ENCODE data around the gene SEMA4D. TPM values are rescaled to one million over a fixed set of nuclear protein-coding genes. Genes with fewer than 3 reads are reported as not detected.

SEMA4D gene
- total RNA-seq, 1 donor from 2014 or later = 46.2 TPM

GRCh38 chr9:89528131-89528530 is 30.2 kb upstream of the SEMA4D start:
- DNase-seq (no peak), ATAC-seq (peak; percentile 2)
- H3K4me3 ChIP-seq = no peak overlapping the region
- peaks cover 23% of the 10 kb centered on the region for H3K4me1 ChIP-seq
- H3K27ac ChIP-seq = no peak overlapping the region
- intact Hi-C loops (cut with DNase I) = no loop called here
- no peaks in the 10 kb centered on the region for H3K36me3 ChIP-seq
- TF ChIP-seq CTCF (IDR thresholded peaks at IDR 0.05) = no peak
- H3K9me3 ChIP-seq = no peaks in the 10 kb centered on the region
- H3K27me3 ChIP-seq = no peaks in the 10 kb centered on the region

- no peak for TF ChIP-seq CTCF (IDR thresholded peaks at IDR 0.05)
- peaks cover 28% of the 10 kb centered on the region for H3K4me1 ChIP-seq
- peak; percentile 78 for ATAC-seq
Measured at GRCh38 chr9:89527084-89527483, 29.2 kb upstream of the SEMA4D start.

GRCh38 chr9:89526667-89527066 is 28.8 kb upstream of the SEMA4D start:
- no peak overlapping the region for H3K27ac ChIP-seq
- intact Hi-C loops (cut with DNase I) = no loop called here
- H3K4me3 ChIP-seq = no peak overlapping the region
- no peaks in the 10 kb centered on the region for H3K36me3 ChIP-seq
- H3K9me3 ChIP-seq = no peaks in the 10 kb centered on the region
- H3K27me3 ChIP-seq = no peaks in the 10 kb centered on the region
- no peak for ATAC-seq
- no peak for DNase-seq
- TF ChIP-seq CTCF (IDR thresholded peaks at IDR 0.05) = no peak
- peaks cover 28% of the 10 kb centered on the region for H3K4me1 ChIP-seq

More at GRCh38 chr9:89527084-89527483, 29.2 kb upstream of the SEMA4D start:
- no peak for DNase-seq
- Histone ChIP-seq H3K27me3 (no peaks in the 10 kb centered on the region), H3K9me3 (no peaks in the 10 kb centered on the region), H3K27ac (no peak overlapping the region), H3K36me3 (no peaks in the 10 kb centered on the region), H3K4me3 (no peak overlapping the region)
- intact Hi-C loops (cut with DNase I) = no loop called here

GRCh38 chr9:89525446-89526374 is 27.8 kb upstream of the SEMA4D start:
- no peak for TF ChIP-seq CTCF (IDR thresholded peaks at IDR 0.05)
- peak overlapping the region; percentile 17 for H3K27ac ChIP-seq
- peak; percentile 3 for ATAC-seq
- peaks cover 28% of the 10 kb centered on the region for H3K4me1 ChIP-seq
- no peak for DNase-seq
- intact Hi-C loops (cut with DNase I) = no loop called here
- H3K36me3 ChIP-seq = no peaks in the 10 kb centered on the region
- no peak overlapping the region for H3K4me3 ChIP-seq
- H3K27me3 ChIP-seq = no peaks in the 10 kb centered on the region
- H3K9me3 ChIP-seq = no peaks in the 10 kb centered on the region

GRCh38 chr9:89524963-89525362 is 27.1 kb upstream of the SEMA4D start:
- ATAC-seq (no peak), DNase-seq (no peak)
- intact Hi-C loops (cut with DNase I) = no loop called here
- Histone ChIP-seq H3K27me3 (no peaks in the 10 kb centered on the region), H3K27ac (no peak overlapping the region), H3K4me3 (no peak overlapping the region), H3K36me3 (no peaks in the 10 kb centered on the region), H3K4me1 (peaks cover 23% of the 10 kb centered on the region), H3K9me3 (no peaks in the 10 kb centered on the region)
- TF ChIP-seq CTCF (IDR thresholded peaks at IDR 0.05) = no peak
